IPS-NIHi7 (cell line): ENCODE measurements around the gene FABP3.
"Not testable (repeated sequence)": the region's sequence is repeated elsewhere in the genome, so short reads cannot be mapped to it uniquely, and the experiment has no call there.

ENCODE experiments used
- DNase-seq: peaks from one replicate; pipeline ENCODE4 v3.0.0; 2012; ENCODE audit warnings: mixed read lengths; ENCODE audit errors: extremely low spot score

FABP3 gene

DNA sequence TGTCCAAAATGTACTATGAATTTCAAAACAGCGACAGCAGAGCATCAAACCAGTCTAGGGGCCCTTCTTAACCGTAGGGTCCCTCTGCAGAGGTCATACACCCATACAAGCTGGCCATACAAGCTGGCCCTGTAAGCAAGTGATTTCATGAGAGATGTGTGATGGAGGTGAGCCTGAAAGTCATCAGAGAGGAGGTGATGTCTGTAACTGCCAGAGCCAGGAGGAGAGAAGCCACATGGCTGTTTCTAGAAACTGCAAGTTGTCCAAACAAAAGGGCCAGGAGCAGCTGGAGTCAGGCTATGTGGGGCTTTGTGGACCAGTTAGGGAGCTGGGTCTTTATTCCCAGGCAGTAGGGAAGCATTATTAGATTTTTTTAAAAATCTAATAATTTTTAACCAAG is 25.4 kb upstream of the FABP3 start:
- no peak for DNase-seq

DNA sequence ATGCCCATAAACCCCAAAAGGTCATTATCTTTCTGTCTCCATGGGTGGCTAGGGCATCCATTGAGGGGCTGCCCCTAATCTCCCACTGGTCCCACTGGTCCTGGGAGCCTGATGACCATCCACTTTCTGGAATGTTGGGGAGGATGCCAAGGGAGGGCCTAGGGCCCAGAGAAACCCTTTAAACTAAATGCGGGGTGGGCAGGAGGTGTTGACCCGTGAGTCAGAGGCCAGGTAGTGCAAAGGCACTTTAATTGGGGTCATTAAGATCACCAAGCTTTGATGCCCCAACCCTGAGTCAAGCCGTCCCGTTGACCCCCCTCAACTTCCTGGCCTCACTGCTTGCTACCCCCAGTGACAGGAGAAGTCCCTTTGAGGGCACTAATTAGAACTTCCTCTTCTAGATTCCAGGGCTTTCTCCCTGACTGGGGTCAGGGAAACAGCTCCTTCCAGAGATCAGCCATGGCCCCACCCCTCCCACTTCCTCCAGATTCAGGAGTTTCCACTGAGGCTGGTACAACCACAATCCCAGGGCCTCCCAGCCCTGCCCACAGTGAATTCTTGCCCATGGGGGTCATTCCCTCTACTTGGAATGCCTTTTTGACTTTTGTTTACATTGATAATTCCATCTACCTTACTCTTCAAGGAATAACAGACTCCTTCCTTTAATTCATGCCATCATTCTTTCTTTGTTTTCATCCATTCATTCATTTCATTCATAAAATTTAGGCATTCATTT is 24.7 kb upstream of the FABP3 start:
- DNase-seq, result no peak

DNA sequence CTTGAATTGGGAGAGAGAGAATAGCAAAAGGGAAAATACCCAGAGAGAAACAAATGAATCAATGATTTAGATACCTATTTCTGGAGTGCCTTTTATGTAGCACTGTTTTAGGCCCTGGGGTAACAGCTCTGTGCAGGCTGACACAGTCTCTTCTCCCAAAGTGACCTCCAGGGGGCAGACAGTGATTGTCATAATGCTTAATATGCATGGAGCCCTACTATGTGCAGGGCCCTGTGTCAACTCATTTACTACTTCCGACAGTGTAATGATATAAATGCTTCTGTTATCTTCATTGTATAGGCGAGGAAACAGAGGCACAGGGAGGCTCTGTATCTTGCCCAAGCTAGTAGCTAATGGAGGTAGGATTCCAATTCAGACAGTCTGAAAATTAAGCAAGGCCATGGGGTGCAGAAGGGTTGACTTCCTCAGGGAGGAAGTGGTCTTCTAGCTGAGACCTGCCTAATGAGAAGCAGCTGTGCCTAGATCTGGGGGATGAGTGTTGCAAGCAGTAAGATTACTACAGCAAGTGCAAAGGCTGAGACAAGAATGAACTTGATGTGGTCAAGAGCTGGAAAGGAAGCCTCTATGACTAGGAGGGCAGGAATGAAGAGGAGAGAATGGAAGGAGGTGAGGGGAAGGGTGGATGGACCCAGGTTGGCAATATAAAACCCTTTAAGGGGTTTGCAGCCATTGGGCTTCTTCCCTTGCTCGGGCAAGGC is 23.9 kb upstream of the FABP3 start:
- DNase-seq, result no peak

DNA sequence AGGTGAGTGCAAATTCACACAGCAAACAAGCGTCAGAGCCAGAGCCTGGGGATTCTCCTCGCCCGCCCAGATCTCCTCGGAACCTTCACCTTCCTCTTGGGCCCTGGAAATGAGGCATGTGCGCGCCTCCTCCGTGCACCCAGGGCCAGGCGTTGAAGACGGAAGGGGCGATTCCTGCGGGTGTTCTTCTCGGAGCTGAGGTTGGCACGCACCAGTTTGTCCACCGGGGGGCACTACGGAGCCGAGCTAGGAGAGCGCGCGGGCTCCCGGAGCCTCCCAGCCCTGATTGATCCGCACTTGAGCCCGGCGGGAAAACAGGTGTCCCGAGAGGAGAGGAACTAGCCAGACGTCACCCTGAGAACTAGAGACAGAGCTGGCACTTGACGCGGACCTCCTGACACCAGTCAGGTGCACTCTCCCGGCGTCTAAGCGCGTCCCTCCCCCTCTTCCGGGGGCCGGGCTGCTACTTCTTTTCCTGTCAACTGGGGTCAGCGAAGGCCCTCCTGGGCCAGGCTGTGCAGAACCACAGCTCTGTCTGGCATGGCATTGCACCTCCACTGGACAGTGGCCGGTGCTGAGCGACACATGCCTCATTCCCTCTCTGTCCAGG is 21.8 kb upstream of the FABP3 start:
- peak; percentile 93 for DNase-seq

DNA sequence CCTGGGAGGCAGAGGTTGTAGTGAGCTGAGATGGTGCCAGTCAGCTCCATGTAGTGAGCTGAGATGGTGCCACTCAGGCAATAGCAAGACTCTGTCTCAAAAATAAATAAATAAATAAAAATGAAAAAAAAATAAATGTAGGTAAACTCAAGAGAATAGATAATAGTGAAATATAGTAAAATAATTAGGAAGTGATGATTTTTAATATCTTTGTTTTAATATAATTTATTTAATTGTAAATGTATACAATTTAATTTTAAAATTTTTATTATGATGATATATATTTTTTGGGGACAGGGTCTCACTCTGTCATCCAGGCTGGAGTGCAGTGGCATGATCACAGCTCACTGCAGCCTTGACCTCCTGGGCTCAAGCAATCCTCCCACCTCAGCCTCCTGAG is 20.6 kb upstream of the FABP3 start:
- no peak for DNase-seq

DNA sequence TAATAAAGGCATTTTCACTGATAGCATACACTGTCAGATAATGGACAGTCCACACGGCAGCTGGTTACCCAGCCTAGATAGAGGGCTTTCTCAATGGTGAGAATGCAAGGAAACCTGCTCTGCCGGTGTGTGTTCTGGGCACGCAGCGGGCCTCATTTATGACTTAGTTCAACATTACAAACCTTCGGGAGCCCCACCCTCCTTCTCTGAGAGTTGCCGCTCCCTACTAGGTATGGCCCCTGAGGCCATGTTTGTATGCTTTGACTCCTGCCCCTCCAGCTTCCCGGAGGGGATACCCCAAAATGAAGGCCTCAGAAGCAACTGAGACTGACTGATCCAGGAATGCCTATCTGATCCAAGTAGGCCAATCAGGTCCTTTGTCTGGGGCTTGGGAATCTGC is 17.2 kb upstream of the FABP3 start:
- no peak for DNase-seq

DNA sequence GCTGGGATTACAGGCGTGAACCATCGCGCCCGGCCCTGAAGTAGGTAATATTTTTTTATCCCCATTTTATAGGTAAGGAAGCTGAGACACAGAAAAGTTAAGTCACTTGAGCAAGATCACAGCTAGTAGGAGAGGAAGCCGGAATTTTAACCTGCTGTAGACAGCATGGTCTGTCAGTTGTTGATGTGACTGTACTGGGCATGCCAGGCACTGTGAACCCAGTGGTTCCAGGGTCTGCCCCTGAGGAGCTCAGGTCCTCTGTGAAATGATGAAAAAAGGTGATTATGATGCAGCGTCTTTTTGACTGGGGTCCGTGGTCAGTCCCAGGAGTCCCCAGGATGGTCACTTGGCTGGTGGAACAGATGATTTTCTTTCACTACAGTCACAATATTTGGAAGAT is 16.7 kb upstream of the FABP3 start:
- no peak for DNase-seq

DNA sequence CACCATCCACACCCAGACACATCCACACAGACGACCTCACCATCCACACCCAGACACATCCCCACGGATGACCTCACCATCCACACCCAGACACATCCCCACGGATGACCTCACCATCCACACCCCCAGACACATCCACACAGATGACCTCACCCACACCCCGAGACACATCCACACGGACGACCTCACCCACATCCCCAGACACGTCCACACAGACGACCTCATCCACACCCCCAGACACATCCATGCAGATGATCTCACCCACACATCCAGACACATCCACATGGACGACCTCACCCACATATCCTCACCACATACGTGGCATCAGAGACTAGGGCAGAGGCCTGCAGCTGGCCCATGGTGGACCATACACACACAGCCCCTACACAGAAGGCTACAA is 14.7 kb upstream of the FABP3 start:
- DNase-seq, result no peak

DNA sequence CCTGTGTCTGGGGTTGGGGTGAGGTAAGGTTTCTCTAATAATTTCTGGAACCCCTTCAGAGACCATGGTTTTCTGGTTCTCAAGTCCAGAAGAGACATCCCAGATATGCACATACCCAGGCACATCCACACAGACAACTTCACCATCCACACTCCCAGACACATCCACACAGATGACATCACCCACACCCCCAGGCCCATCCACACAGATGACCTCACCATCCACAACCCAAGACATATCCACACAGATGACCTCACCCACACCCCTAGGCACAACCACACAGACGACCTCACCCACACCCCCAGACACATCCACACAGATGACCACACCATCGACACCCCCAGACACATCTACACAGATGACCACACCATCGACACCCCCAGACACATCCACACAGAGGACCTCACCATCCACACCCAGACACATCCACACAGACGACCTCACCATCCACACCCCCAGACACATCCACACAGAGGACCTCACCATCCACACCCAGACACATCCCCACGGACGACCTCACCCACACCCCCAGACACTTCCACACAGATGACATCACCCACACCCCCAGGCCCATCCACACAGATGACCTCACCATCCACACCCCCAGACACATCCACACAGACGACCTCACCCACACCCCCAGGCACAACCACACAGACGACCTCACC is 13.8 kb upstream of the FABP3 start:
- not testable (repeated sequence) for DNase-seq

DNA sequence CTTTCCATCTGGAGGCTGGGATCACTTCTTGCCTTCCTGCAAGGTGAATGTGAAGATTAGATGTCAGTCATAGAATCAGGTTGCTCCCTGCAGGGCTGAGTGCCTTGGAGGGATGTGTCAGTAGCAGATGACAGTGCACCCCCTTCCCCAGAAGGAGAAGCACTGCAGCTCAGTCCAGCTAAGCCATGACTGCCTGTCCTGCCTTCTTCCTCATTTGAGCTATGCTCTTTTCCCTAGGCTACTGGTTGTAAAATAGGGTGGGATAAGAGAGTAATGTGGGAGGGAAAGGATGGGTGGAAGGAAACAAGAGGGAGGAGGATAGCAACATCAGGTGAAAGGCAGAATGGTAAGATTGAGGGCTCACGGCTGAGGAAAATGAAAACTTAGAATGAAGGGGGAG is 11.1 kb upstream of the FABP3 start:
- DNase-seq, result no peak

DNA sequence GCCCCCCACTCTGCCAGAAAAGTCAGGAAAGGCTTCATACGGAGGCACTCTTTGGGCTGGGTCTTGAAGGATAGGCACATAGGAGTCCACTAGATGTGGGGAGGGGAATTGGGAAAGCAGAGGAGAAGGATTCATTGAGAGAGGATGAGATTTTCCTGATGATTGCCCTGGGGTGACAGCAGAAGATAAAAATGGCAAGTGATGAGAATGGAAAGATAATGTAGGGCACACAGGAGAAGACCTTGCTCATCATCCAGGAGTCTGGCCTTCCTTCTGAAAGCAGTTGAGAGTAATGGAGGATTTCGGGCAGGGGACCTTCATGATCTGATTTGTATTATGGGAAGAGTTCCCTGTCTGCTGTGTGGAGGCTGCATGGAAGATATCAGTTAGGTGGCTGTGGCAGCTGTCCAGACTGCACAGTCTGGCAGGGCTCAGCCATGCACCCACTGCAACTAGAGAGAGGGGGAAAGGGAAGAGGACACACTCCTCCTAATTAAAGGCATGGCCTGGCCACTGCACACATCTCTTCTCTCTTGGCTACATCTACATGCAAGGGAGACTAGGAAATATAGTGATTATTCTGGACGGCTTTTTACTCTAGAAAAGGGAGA is 9.6 kb upstream of the FABP3 start:
- DNase-seq, result no peak

DNA sequence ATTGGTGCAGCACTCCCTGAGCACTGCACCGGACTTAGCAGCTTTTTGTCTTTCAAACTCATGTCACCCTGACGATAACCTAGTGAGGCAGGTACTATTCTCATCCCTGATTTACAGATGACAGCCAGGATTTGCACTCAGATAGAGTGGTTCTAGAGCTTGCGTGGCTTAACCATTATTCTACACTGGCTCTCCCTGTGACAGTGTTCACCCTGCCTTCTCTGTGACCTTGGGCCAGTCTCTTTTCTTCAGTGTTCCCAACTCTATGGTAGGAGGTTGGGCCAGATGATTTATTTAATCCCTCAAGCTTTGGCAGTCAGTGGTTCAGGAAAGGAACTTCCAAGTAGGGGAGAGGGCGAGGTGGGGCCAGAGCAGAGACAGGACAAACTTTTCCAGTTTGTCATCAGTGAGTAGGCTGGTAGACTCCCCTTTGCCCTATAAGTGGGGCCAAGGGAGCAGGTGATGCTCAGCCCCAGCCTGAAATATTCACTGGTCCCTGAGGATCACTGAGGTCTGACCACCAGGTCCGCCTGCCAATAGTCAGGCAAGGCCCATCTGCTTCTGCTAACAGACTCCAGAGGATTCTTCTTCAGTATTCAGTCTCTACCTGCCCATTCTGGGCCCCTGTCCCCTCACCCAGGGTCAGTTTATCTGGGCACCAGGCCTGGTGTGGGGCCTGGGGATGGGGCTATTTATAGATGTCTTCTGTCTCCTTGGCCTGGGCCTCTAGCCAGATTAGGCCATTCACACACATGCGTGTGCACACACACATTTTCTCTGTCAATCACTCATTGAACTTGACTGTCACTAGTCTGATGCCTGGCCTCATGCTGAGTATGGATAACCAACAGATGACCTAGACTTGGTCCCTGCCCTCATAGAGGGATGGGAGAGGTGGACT is 8.8 kb upstream of the FABP3 start:
- no peak for DNase-seq

DNA sequence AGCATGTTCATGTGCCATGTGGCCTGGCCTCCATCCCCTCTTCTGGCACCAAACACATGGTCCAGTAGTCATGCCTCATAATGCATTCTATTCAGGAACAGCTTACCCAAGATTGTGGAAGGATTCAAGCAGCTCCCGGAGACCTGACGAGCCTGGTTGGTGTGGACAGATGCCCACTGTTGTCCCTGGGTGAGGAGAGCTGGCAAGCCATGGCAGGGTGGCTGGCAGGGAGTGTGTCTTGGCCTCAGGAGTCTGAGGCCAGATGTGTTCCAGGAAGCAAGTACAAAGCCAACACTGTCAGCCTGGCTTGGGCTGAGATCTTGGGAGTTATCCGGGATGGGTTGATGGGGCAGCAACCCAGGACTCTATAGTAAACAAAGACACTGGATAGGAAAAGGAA is 7.3 kb upstream of the FABP3 start:
- DNase-seq, result no peak

DNA sequence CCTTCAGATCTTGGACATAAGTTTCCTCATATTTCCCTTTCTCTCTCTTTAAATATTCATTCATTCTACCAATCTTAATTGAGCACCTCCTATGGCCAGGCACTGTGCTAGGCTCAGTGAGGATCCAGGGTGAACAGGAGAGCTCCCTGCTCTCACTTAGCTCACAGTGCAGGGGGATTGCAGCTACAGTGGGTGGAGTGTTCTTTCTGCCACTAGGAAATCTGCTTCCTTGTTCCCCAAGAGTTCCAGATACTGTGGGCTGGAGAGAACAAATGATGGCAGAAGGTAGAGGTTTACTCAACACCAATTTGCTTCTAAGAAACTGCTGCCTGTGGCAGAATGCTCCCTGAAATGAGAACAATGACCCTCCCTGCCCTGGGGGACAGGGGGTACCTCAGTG is 5.1 kb upstream of the FABP3 start:
- no peak for DNase-seq

DNA sequence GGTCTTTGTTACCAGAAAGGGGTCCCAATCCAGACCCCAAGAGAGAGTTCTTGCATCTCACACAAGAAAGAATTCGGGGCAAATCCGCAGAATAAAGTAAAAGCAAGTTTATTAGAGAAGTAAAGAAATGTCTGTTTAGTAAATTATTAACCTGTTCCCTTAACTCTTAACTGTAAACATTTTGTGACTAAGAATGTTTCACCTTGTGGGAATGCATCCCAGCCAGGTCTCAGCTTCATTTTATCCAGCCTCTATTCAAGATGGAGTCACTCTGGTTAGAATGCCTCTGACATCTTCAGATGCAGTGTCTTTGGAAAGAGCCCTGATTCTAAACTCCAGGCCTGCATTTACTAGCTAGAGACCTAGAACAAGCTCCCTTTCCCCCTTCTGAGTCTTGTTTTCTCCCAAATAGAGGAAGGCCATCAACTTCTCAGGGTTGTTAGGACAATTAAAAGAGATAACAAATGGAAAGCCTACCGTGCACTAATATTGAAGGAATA is 4.5 kb upstream of the FABP3 start:
- no peak for DNase-seq

DNA sequence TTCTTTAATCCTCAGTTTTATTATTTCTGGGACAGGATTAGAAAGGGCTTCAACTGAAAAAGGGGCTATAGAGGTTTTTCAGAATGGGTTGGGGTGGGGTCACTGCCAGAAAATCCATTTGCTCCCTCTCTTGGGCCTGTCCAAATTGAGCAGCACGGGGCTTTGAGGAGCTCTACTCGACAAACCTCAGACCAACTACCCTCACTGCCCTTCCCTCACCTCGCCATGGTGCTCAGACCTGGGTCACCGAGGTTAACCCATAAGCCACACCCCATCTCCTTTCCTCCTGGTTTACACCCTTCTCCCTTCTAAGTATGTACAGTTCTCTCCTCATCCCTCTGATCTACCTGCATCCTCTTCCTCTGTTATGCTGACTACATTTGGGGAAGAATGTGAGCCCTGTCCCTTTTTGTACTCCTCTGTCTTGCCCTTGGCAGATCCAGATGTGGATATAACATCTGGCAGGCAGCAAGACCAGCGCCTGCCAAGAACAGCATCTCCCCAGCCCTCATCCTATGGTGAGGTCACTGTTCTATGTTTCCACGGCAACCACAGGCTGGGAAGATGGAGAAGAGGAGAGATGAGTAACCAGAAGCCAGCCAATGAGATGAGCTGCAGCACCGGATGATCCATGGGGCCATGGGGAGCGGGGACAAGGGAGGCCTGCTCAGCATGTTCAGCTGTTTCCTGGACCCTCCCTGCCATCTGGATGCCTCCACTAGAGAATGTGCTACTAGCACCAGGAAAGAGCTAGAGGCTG is 3.7 kb upstream of the FABP3 start:
- peak; percentile 63 for DNase-seq

DNA sequence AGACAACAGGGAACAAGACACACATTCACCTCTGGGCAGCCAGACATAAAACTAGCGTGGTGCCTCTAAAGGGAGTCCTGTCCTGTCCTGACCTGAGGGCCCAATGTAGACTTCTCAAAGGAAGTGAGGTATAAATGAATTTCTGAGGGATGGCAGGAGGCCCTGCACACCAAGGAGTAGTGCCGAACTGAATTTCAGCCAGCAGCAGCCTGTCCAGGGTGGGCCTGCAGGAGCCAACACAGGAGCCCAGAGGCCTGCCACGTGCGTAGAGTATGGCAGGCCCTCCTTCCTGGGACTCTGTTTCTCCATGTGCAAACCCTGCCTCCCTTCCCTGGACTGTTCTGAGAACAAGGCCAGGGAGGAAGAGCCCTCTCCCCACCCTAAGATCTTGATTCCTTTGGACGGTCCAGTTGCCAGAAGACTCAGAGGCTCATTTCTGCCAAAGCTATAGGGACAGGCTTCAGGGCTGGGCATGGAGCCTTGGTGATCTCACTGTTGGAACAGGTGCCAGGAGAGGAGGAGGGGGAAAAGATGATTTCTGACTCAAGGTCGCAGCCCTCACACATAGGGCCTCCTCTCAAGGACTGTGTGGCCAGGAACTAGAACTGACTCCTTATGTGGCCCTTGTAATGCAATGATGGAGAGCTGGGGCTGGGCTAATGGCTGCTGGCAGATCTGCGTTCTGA is 1.8 kb upstream of the FABP3 start:
- no peak for DNase-seq

DNA sequence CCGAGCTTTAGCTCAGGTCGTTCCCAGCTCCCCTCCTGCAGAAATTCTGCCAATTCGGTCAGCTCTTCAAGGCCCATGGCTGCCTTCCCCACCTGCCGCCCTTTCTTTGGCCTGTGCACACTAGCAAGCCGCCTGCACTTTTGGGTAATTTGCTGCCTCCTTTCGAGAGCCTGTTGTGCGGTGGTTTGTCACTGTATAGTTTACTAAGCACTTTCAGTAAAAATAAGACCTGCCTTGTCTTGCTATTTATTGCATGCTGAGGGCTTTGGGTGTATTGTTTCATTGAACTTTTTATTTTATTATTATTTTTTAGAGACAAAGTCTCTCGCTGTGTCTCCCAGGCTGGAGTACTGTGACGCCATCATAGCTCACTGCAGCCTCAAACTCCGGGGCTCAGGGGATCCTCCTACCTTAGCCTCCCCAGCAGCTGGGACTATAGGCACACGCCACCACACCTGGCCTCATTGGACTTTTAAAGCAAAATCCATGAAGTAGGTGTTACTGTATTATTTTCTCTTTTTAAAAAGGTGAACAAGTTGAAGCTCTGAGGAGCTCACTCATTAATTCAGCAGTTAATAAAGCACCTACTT is 1.1 kb upstream of the FABP3 start:
- no peak for DNase-seq

DNA sequence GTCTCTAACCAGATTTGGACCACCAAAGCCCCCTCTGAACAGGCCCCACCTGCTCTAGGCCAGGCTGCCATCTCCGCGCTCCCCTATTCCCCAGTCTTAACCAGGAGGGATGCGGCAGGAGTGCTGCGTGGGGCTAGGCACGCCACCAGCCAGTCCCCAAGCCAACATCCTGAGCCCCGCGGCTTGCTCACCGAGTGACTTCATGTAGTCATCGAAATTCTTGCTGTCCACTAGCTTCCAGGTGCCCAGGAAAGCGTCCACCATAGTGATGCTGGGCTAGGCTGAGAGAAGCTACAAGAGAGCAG is 173 bp downstream of the FABP3 start:
- no peak for DNase-seq
